ENCODE measurements around the gene AP3B1.

The AP3B1 gene

GRCh38 chr5:78007233-78007632 lies 287.3 kb downstream of the AP3B1 start:
- H3K9me3 ChIP-seq (ENCODE audit: low read length): no peaks in the 10 kb centered on the region
- H3K27me3 ChIP-seq (ENCODE audit: insufficient read depth, low read length): no peaks in the 10 kb centered on the region
- H3K4me1 ChIP-seq (ENCODE audit: insufficient read depth, low read length): peaks cover 36% of the 10 kb centered on the region
- H3K36me3 ChIP-seq (ENCODE audit: insufficient read depth, low read length): no peaks in the 10 kb centered on the region
- H2AFZ ChIP-seq (ENCODE audit: low read depth, low read length): no peak overlapping the region
- no peak overlapping the region for H3K4me3 ChIP-seq (ENCODE audit: low read length)

GRCh38 chr5:78006449-78006848 lies 288.0 kb downstream of the AP3B1 start:
- H3K4me1 ChIP-seq (ENCODE audit: insufficient read depth, low read length): peaks cover 36% of the 10 kb centered on the region

GRCh38 chr5:78005021-78005785 lies 289.3 kb downstream of the AP3B1 start:
- Histone ChIP-seq H3K27me3 (ENCODE audit: insufficient read depth, low read length) (no peaks in the 10 kb centered on the region), H3K4me1 (ENCODE audit: insufficient read depth, low read length) (peaks cover 36% of the 10 kb centered on the region), H3K36me3 (ENCODE audit: insufficient read depth, low read length) (peaks cover 2% of the 10 kb centered on the region), H2AFZ (ENCODE audit: low read depth, low read length) (no peak overlapping the region), H3K9me3 (ENCODE audit: low read length) (no peaks in the 10 kb centered on the region), H3K4me3 (ENCODE audit: low read length) (no peak overlapping the region)

More at GRCh38 chr5:78006449-78006848, 288.0 kb downstream of the AP3B1 start:
- Histone ChIP-seq H3K9me3 (ENCODE audit: low read length) (no peaks in the 10 kb centered on the region), H2AFZ (ENCODE audit: low read depth, low read length) (no peak overlapping the region), H3K27me3 (ENCODE audit: insufficient read depth, low read length) (no peaks in the 10 kb centered on the region), H3K36me3 (ENCODE audit: insufficient read depth, low read length) (no peaks in the 10 kb centered on the region), H3K4me3 (ENCODE audit: low read length) (no peak overlapping the region)

DNA sequence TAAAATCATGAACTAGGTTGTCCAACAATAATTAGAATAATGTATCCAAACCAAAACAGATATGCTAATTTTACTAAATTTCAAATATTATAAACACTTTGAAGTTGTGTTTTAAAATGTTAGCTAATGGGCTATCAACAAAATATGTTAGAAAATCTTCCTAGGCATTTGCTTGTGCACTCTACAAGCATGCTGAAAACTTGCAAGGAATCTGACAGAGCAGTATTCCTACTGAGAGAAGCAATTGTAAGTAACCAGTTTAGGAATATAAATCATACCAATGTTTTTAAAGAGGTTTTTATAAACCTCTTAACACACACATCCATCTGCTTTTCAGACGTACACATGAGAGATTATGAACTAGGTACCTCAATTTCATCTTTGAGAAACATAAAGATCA lies 289.9 kb downstream of the AP3B1 start:
- Histone ChIP-seq H3K4me1 (ENCODE audit: insufficient read depth, low read length) (peaks cover 36% of the 10 kb centered on the region), H3K4me3 (ENCODE audit: low read length) (no peak overlapping the region), H3K27me3 (ENCODE audit: insufficient read depth, low read length) (no peaks in the 10 kb centered on the region), H3K9me3 (ENCODE audit: low read length) (no peaks in the 10 kb centered on the region), H2AFZ (ENCODE audit: low read depth, low read length) (no peak overlapping the region), H3K36me3 (ENCODE audit: insufficient read depth, low read length) (peaks cover 2% of the 10 kb centered on the region)

- peaks cover 2% of the 10 kb centered on the region for H3K36me3 ChIP-seq (ENCODE audit: insufficient read depth, low read length)
- no peak overlapping the region for H2AFZ ChIP-seq (ENCODE audit: low read depth, low read length)
- no peaks in the 10 kb centered on the region for H3K27me3 ChIP-seq (ENCODE audit: insufficient read depth, low read length)
- H3K4me3 ChIP-seq (ENCODE audit: low read length): no peak overlapping the region
- H3K9me3 ChIP-seq (ENCODE audit: low read length): no peaks in the 10 kb centered on the region
- peaks cover 36% of the 10 kb centered on the region for H3K4me1 ChIP-seq (ENCODE audit: insufficient read depth, low read length)
Measured at GRCh38 chr5:78003919-78004318, 290.6 kb downstream of the AP3B1 start.

DNA sequence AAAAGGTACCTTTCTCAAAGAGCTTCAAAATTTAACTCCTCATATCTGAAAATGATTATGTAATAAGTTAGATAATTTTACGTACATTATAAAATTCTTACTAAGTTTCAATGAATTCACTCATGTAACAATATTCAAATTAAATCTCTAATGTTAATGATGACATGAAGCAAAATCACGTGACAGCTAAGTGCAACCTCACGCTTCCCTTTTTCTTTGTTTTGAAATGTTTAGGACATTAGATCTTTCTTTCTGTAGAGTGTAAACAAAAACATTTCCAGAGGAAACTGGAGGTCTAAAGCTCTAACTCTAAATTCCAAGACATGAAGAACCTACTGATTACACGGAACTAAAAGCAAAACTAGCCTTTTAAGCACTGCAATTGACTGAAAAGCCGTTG lies 291.0 kb downstream of the AP3B1 start:
- Histone ChIP-seq H3K4me1 (ENCODE audit: insufficient read depth, low read length) (peaks cover 36% of the 10 kb centered on the region), H3K4me3 (ENCODE audit: low read length) (no peak overlapping the region), H3K9me3 (ENCODE audit: low read length) (no peaks in the 10 kb centered on the region), H3K27me3 (ENCODE audit: insufficient read depth, low read length) (no peaks in the 10 kb centered on the region), H3K36me3 (ENCODE audit: insufficient read depth, low read length) (peaks cover 6% of the 10 kb centered on the region), H2AFZ (ENCODE audit: low read depth, low read length) (no peak overlapping the region)

GRCh38 chr5:78002690-78003089 lies 291.8 kb downstream of the AP3B1 start:
- no peak overlapping the region for H2AFZ ChIP-seq (ENCODE audit: low read depth, low read length)
- peaks cover 7% of the 10 kb centered on the region for H3K36me3 ChIP-seq (ENCODE audit: insufficient read depth, low read length)
- H3K9me3 ChIP-seq (ENCODE audit: low read length): no peaks in the 10 kb centered on the region
- H3K4me3 ChIP-seq (ENCODE audit: low read length): no peak overlapping the region
- no peaks in the 10 kb centered on the region for H3K27me3 ChIP-seq (ENCODE audit: insufficient read depth, low read length)
- H3K4me1 ChIP-seq (ENCODE audit: insufficient read depth, low read length): peaks cover 36% of the 10 kb centered on the region

GRCh38 chr5:78001197-78001596 lies 293.3 kb downstream of the AP3B1 start:
- H3K4me1 ChIP-seq (ENCODE audit: insufficient read depth, low read length): peaks cover 36% of the 10 kb centered on the region
- H3K27me3 ChIP-seq (ENCODE audit: insufficient read depth, low read length): no peaks in the 10 kb centered on the region
- H3K4me3 ChIP-seq (ENCODE audit: low read length): no peak overlapping the region
- H2AFZ ChIP-seq (ENCODE audit: low read depth, low read length): no peak overlapping the region
- H3K9me3 ChIP-seq (ENCODE audit: low read length): no peaks in the 10 kb centered on the region
- peaks cover 7% of the 10 kb centered on the region for H3K36me3 ChIP-seq (ENCODE audit: insufficient read depth, low read length)

DNA sequence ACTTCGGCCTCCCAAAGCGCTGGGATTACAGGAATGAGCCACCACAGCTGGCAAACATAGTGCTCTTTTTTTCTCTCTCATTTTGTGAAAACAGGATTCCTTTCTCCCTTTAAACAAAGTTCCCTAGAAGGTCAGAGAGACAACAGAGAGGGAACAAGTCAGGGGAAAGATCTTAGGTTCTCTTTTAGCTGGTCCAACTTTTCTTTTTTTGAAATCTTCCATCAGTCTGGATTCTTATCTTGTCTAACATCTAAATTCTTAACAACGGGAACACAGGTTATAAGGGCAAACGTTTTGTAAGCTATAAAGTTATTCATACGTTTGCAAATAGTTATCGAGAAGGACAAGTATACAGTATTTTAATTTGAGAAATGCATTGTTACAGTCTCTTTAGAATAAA lies 294.3 kb downstream of the AP3B1 start:
- Histone ChIP-seq H3K27me3 (ENCODE audit: insufficient read depth, low read length) (no peaks in the 10 kb centered on the region), H3K4me1 (ENCODE audit: insufficient read depth, low read length) (peaks cover 39% of the 10 kb centered on the region), H3K4me3 (ENCODE audit: low read length) (no peak overlapping the region), H2AFZ (ENCODE audit: low read depth, low read length) (no peak overlapping the region), H3K36me3 (ENCODE audit: insufficient read depth, low read length) (peaks cover 7% of the 10 kb centered on the region), H3K9me3 (ENCODE audit: low read length) (no peaks in the 10 kb centered on the region)

DNA sequence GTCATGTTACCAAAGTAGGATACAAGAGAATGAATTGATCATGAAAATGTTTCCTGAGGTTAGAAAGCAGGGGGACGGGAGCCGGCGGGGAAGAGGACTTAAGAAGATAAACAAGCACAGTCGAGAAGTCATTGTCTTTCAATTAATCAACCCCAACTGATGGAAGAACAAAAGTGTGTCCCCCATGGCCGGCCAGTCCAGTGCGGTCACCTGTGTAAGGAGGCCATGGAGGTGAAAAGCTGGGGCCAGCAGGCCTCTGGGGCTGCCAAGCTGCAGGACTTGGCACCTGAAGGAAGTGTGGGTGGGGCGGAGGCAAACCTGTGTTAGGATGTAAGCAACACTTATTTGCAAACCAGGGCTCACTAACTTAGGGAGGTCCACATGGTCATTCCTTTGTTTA lies 295.1 kb downstream of the AP3B1 start:
- Histone ChIP-seq H3K27me3 (ENCODE audit: insufficient read depth, low read length) (no peaks in the 10 kb centered on the region), H3K4me1 (ENCODE audit: insufficient read depth, low read length) (peaks cover 39% of the 10 kb centered on the region), H2AFZ (ENCODE audit: low read depth, low read length) (no peak overlapping the region), H3K9me3 (ENCODE audit: low read length) (no peaks in the 10 kb centered on the region), H3K36me3 (ENCODE audit: insufficient read depth, low read length) (peaks cover 7% of the 10 kb centered on the region), H3K4me3 (ENCODE audit: low read length) (no peak overlapping the region)

DNA sequence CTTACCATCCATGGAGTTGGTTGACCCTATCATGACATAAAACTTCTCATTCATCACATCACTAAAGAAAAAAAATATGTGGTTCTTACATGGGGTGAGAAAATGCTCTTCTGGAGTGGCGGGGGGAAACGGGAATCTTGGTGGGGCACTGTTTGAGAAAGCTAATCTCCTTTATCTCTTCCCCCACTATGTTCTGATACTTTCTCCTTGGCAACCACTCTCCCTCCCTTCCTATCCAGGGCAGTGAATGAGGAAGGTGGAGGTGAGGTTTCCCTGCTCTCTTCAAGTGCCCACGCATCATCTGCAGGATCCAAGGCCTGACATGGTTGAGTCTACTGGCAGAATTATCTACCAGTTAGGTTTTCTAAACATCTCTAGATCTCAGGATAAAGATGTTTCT lies 297.6 kb downstream of the AP3B1 start:
- Histone ChIP-seq H3K4me1 (ENCODE audit: insufficient read depth, low read length) (peaks cover 42% of the 10 kb centered on the region), H3K9me3 (ENCODE audit: low read length) (no peaks in the 10 kb centered on the region), H3K36me3 (ENCODE audit: insufficient read depth, low read length) (peaks cover 7% of the 10 kb centered on the region), H3K27me3 (ENCODE audit: insufficient read depth, low read length) (no peaks in the 10 kb centered on the region), H2AFZ (ENCODE audit: low read depth, low read length) (no peak overlapping the region), H3K4me3 (ENCODE audit: low read length) (no peak overlapping the region)

GRCh38 chr5:77995793-77996409 lies 298.6 kb downstream of the AP3B1 start:
- Histone ChIP-seq H3K27me3 (ENCODE audit: insufficient read depth, low read length) (no peaks in the 10 kb centered on the region), H3K36me3 (ENCODE audit: insufficient read depth, low read length) (peaks cover 5% of the 10 kb centered on the region), H3K4me1 (ENCODE audit: insufficient read depth, low read length) (peaks cover 52% of the 10 kb centered on the region), H3K4me3 (ENCODE audit: low read length) (no peak overlapping the region), H2AFZ (ENCODE audit: low read depth, low read length) (no peak overlapping the region), H3K9me3 (ENCODE audit: low read length) (no peaks in the 10 kb centered on the region)

DNA sequence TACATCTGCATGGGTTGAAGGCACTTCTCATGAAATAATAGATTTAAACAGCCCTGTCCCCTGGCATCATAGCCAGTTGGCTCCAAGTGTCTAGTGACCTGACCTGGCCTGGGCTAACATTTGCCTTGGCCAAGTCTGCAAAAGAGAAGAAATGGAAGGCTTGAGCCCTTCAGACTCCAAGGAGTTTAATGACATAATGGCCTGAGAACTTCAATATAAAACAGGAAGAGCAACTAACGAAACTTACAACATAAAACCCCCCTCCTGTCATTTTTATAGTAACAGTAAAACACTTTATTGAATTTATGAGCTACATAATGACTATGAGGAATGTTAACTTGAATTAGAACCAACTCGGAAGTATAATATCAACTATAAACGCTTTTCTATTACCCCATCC lies 299.6 kb downstream of the AP3B1 start:
- Histone ChIP-seq H3K36me3 (ENCODE audit: insufficient read depth, low read length) (peaks cover 5% of the 10 kb centered on the region), H2AFZ (ENCODE audit: low read depth, low read length) (no peak overlapping the region), H3K4me3 (ENCODE audit: low read length) (no peak overlapping the region), H3K9me3 (ENCODE audit: low read length) (no peaks in the 10 kb centered on the region), H3K4me1 (ENCODE audit: insufficient read depth, low read length) (peaks cover 62% of the 10 kb centered on the region), H3K27me3 (ENCODE audit: insufficient read depth, low read length) (no peaks in the 10 kb centered on the region)

Data from neuron (in vitro differentiated cells).